Left renal cortex interstitium (tissue), 4 donors: ENCODE data around the gene TRPM3. TPM values are rescaled to one million over a fixed set of nuclear protein-coding genes. Genes with fewer than 3 reads are reported as not detected.

Experiments used
- DNase-seq, 4 donors: peaks; one replicate each; pipeline ENCODE4 v3.0.0-alpha.2; 2013; ENCODE audit warnings: low read depth in 4 of 4, low spot score in 2 of 4, missing footprints in 1 of 4
- polyA plus RNA-seq, 4 donors: library from polyadenylated mRNA; unstranded; fragments of 120-200 nt; gene quantifications; one replicate each; pipeline ENCODE4 v1.2.1, GENCODE V29; 2013; ENCODE audit not compliant: insufficient read length in 4 of 4

Gene TRPM3
- polyA plus RNA-seq, 4 donors, result 12.1 to 17.6 (median 15.1) TPM

GRCh38 chr9:70566751-70567150, 554.7 kb downstream of the TRPM3 start:
- DNase-seq, result no peak

GRCh38 chr9:70566066-70566465, 555.4 kb downstream of the TRPM3 start:
- DNase-seq, result no peak

DNA sequence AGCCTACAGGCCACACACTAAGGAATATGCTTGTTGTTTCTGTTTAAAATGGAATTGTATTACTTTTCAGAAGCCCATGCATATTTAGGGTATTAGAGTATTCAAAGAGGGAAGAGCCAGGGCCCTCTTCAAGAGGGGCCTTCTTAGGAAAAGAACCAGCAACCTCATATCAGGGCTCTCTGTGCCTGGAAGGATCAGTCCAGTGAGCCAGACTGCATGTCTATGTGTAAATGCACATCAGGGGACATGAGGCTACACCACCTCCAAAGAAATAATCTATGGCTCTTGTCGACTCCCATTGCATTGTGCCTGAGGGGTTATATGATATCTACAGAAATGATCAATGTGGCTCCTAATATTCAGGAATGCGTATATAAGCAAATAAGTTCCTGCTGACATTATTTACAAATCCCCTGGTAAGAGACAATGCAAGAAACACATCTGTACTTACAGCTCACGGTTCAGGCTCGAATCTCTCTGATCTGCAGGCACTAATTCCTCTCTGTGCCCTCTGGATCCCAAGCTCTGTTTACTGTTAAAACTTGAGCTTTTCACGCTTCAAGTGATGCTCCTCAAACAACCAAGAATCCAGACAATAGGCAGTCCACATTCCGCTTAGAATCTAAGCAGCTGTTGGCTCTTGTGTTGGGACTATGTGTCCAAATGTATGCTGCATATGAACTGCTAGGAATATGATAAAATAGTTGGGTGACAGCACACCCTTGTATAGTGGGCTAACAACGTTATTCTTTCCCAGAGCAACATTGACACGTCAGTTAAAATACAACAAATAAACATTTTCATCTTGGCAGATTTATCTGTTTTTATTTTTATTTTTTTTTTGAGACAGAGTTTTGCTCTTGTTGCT, 556.7 kb downstream of the TRPM3 start:
- DNase-seq, result no peak

DNA sequence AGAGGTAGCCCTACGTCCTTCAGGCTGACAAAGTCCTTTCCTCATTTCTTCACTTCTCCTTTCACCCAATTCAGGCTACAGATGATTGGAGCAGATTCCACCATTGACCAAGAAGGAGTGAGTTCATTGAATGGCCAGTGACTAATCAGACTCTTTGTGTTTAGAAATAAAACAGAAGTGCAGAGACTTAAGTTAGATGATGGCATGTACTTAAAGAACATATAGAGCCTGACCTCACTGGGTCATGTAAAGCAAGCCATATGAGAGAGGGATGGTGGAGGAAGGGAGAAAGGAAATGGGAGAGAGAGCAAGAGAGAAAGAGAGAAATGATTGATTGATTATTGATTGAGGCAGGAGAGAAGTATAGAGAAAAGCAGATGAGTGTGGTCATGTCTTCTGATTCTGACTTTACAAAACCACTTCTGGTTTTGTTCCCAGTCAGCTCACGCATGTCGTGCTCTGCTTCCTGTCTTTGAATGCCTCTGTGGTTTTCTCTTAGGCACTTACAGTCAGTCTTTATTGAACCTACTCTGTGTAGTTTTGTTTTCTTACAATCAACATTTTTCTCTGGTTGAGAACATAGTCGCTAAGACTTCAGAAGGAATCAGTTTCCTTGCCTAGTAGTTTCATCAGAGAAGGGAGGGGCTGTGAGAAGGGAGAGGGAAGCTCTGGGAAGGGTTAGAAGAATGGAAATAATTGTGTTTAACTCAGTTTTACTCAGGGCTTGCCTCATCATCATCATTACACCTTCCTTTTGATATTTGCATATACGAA, 557.8 kb downstream of the TRPM3 start:
- no peak for DNase-seq

DNA sequence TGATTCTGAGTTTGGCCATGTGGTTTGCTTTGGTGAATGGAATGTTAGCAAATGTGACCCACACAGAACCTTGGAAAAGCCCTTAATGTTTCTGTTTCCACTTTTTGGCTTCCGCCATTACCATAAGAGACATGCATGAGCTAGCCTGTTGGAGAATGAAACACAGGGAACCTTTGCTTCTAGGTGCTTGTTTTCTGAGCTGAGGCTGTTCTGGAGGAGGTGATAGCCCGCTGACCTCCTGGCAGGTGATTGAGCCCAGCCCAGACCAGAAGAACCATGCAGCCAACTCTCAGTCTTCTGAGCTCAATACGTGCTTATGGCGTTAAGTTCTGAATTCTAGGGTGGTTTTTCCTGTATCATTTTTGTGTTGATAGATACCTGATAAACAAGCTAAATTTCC, 558.4 kb downstream of the TRPM3 start:
- DNase-seq, result no peak

- no peak for DNase-seq
Measured at GRCh38 chr9:70561786-70562395, 559.5 kb downstream of the TRPM3 start.

GRCh38 chr9:70561111-70561510, 560.3 kb downstream of the TRPM3 start:
- no peak for DNase-seq

GRCh38 chr9:70559102-70559501, 562.3 kb downstream of the TRPM3 start:
- DNase-seq, result no peak

- no peak for DNase-seq
Measured at GRCh38 chr9:70557661-70558369, 563.6 kb downstream of the TRPM3 start.

- no peak for DNase-seq
Measured at GRCh38 chr9:70556771-70557170, 564.6 kb downstream of the TRPM3 start.

- no peak for DNase-seq
Measured at GRCh38 chr9:70554881-70555280, 566.5 kb downstream of the TRPM3 start.

DNA sequence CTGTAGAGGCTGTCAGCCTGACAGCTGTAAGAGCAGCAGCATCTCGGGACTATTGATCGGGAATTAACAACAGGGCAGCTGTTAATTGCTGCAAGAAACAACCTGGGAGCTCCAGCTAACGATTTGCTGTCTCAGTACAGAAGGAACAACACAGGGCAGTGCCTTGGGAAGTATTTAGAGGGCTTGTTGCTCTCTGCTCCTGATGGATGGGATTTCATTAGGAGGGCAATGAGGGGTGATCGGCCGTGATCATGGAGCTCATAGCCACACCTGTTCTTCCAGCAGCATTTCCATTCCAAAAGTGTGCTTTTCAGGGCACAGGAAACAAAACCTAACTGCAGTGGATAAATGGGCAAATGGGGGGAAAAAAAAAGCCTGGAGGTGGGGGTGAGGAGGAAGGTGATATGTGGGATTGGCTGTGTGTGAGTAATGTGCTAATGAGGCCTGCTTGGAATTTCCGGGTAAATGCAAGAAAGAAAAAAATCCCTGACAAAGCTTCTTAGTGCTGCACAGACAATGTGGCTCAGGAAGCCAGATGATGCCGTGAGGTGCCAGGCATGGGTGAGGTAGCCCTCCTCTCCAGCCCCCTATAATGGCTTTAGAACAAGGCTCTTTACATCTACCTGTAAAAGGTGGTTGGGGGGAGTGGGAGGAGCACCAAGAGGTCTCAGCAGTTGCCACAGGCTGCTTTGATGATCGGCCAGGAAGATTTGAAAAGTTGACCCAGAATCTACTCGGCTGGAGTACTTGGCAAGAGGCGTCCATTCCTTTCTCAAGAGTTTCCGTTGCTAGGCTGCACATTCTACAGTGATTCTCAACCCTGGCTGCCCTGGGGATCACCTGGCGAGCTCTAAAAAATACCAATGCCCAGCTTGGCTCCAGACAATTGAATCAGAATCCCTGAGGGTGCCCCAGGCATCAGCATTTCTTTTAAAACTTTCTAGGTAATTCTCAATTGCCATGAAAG, 567.4 kb downstream of the TRPM3 start:
- DNase-seq, result no peak

DNA sequence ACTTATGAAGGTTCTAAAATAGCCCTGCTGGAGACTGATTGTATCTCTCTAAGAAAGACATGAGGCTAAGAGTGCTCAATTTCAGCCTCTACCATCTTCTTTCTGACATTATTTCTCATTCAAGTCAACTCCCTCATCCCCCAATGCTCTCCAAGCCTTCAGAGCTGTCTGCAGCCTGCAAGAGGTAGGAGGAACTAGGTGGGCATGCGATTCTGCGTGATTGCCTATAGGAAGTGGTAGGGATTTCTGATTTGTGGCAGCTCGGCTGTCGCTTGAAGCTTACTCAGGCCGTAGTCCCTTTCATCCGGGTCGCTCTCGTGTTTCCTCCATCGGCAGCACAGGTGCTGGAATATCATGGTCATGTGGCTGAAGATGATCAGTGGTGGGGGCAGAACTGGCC, 568.9 kb downstream of the TRPM3 start:
- DNase-seq, result no peak

- no peak for DNase-seq
Measured at GRCh38 chr9:70551801-70552200, 569.6 kb downstream of the TRPM3 start.

DNA sequence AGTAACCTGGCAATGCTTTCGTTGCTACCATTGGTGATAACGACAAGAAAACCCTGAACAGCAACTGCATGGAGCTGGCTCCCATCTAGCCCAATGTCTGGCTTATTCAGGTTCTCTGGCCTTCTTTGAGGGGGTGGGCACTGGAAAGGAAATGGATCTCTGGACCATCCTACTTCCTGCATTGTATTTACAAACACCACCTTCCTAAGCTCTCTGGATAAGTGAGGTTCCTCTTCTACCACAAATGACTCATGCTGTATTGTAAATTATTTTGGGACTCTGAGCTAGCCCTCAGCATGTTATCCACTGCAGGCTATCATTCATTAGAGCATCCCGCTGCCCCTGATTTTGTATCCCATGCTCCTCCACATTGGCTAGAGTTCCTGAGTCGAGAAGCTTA, 570.0 kb downstream of the TRPM3 start:
- no peak for DNase-seq

GRCh38 chr9:70549926-70550325, 571.5 kb downstream of the TRPM3 start:
- no peak for DNase-seq

GRCh38 chr9:70542311-70542931, 579.0 kb downstream of the TRPM3 start:
- no peak for DNase-seq

DNA sequence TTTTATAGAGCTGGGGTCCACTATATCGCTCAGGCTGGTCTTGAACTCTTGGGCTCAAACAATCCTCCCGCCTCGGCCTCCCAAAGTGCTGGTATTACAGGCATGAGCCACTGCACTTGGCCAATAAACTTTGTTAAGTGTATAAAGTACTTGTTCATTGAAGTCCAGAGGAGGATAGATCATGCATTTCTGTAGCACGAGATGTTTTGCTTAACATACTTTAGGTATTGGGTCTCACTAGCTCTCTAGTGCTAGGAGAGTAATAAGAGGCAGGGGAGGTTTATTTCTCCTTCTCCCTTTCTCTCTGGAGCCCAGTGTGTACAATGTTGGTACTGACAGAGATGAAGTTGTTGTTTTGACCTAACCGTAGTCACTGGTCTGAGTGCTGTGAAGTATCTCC, 581.4 kb downstream of the TRPM3 start:
- DNase-seq, result no peak

GRCh38 chr9:70539526-70539925, 581.9 kb downstream of the TRPM3 start:
- no peak for DNase-seq
